ENCODE measurements around the gene CAPN8. TPM values are rescaled to one million over a fixed set of nuclear protein-coding genes. Genes with fewer than 3 reads are reported as not detected.

Gene CAPN8
- total RNA-seq, 1 donor from 2014 or later, result 0.33 TPM

GRCh38 chr1:223702735-223703667, 37.5 kb upstream of the CAPN8 start:
- ATAC-seq, result no peak
- no peak for DNase-seq (ENCODE audit: low spot score)

GRCh38 chr1:223700942-223701637, 35.6 kb upstream of the CAPN8 start:
- ATAC-seq (no peak), DNase-seq (ENCODE audit: low spot score) (no peak)

- ATAC-seq (no peak), DNase-seq (ENCODE audit: low spot score) (no peak)
These were observed 35.0 kb upstream of the CAPN8 start for GRCh38 chr1:223700388-223700918.

- ATAC-seq (no peak), DNase-seq (ENCODE audit: low spot score) (no peak)
These were observed 30.4 kb upstream of the CAPN8 start for GRCh38 chr1:223695941-223696340.

- DNase-seq (ENCODE audit: low spot score), result no peak
These were observed 29.6 kb upstream of the CAPN8 start for GRCh38 chr1:223695014-223695548.

GRCh38 chr1:223691121-223691520, 25.6 kb upstream of the CAPN8 start:
- DNase-seq (ENCODE audit: low spot score) (no peak), ATAC-seq (no peak)

More at GRCh38 chr1:223695014-223695548, 29.6 kb upstream of the CAPN8 start:
- no peak for ATAC-seq

GRCh38 chr1:223684488-223684792, 18.9 kb upstream of the CAPN8 start:
- ATAC-seq (no peak), DNase-seq (ENCODE audit: low spot score) (no peak)

GRCh38 chr1:223683586-223684487, 18.3 kb upstream of the CAPN8 start:
- peak; percentile 93 for ATAC-seq
- DNase-seq (ENCODE audit: low spot score), result peak; percentile 66

GRCh38 chr1:223682502-223682901, 17.0 kb upstream of the CAPN8 start:
- DNase-seq (ENCODE audit: low spot score), result no peak
- no peak for ATAC-seq

- no peak for ATAC-seq
- no peak for DNase-seq (ENCODE audit: low spot score)
These were observed 14.7 kb upstream of the CAPN8 start for GRCh38 chr1:223680188-223680587.

- DNase-seq (ENCODE audit: low spot score) (no peak), ATAC-seq (no peak)
These were observed 13.3 kb upstream of the CAPN8 start for GRCh38 chr1:223678841-223679240.

GRCh38 chr1:223674119-223674890, 8.8 kb upstream of the CAPN8 start:
- ATAC-seq (no peak), DNase-seq (ENCODE audit: low spot score) (no peak)

- peak; percentile 98 for ATAC-seq
These were observed 5.1 kb upstream of the CAPN8 start for GRCh38 chr1:223670458-223671159.

GRCh38 chr1:223669003-223669795, 3.7 kb upstream of the CAPN8 start:
- DNase-seq (ENCODE audit: low spot score), result no peak

More at GRCh38 chr1:223670458-223671159, 5.1 kb upstream of the CAPN8 start:
- DNase-seq (ENCODE audit: low spot score), result peak; percentile 51

GRCh38 chr1:223667484-223668182, 2.1 kb upstream of the CAPN8 start:
- DNase-seq (ENCODE audit: low spot score) (no peak), ATAC-seq (no peak)

More at GRCh38 chr1:223669003-223669795, 3.7 kb upstream of the CAPN8 start:
- no peak for ATAC-seq

GRCh38 chr1:223664106-223664505, 1.4 kb downstream of the CAPN8 start:
- DNase-seq (ENCODE audit: low spot score) (no peak), ATAC-seq (no peak)

- no peak for DNase-seq (ENCODE audit: low spot score)
- ATAC-seq, result no peak
These were observed 2.6 kb downstream of the CAPN8 start for GRCh38 chr1:223662943-223663342.

GRCh38 chr1:223659711-223660110, 5.8 kb downstream of the CAPN8 start:
- ATAC-seq (no peak), DNase-seq (ENCODE audit: low spot score) (no peak)

Measured in left lobe of liver (tissue), 2 donors.